RWPE1 (cell line): ENCODE measurements around the gene CARD9.

Source experiments
- CTCF ChIA-PET: fragments of 350-600 bp; sonication (Branson Sonifier 250); formaldehyde crosslinking; extraction: SDS; loops from one replicate; lab custom pipeline; 2021; lab: Yijun Ruan, JAX
- POLR2A ChIA-PET: fragments of 400-600 bp; formaldehyde crosslinking; extraction: SDS; loops from one replicate; lab custom pipeline; 2020; ENCODE audit warnings: antibody characterized with exemption; ENCODE audit not compliant: low non-redundant PET; lab: Yijun Ruan, JAX
- DNase-seq: peaks from one replicate; pipeline ENCODE4 v3.0.0; 2012; ENCODE audit warnings: low spot score
- H3K27ac ChIP-seq: fragments of 450-650 bp; 2 replicates; pipeline ENCODE4 v1.5.1; 2017
- CTCF ChIP-seq: fragments of 450-650 bp; conservative IDR thresholded peaks from 2 replicates; pipeline ENCODE4 v1.5.1; 2017; ENCODE audit warnings: low read depth, mild to moderate bottlenecking

CARD9 gene

DNA sequence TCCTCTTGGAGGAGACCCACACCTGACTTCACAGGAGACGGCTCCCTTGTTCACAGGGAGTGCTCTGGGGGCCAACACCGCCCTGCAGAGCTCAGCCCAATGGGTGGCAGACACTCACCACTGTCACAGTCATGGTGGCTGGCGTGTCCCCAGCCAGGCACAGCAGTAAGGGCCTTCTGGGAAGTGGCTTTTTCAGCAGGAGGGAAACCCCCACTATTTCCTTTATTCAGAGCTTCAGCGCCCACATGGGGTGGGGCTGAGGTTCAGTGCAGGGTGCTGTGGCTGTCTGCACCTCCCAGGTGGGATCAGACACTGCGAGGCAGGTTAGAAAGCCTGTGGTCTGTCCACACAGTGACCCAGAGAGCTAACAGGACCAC is 30.1 kb upstream of the CARD9 start:
- peak overlapping the region; percentile 78 for H3K27ac ChIP-seq
- POLR2A ChIA-PET, result no interaction called here
- no peak for TF ChIP-seq CTCF
- no peak for DNase-seq
- CTCF ChIA-PET, result interaction anchor here (0.6 to 1.0 kb wide), 3 partner anchors 21 to 44 kb away, joined by 3 to 6 read pairs (median 6); partner anchors contain the start of gene DNLZ

- DNase-seq, result no peak
- ChIA-PET CTCF (interaction anchor here (0.8 to 3.3 kb wide), 3 partner anchors 28 to 89 kb away, joined by 6 to 16 read pairs (median 9); partner anchors contain the start of genes CARD9 and DNLZ), POLR2A (interaction anchor here (0.6 kb wide), 1 partner anchor 24 kb away, joined by 4 read pairs; no protein-coding TSS in a partner anchor)
- peak overlapping the region; percentile 79 for H3K27ac ChIP-seq
- TF ChIP-seq CTCF, result no peak
These were observed 28.6 kb upstream of the CARD9 start for GRCh38 chr9:136402067-136402466.

- CTCF ChIA-PET, result interaction anchor here (0.5 to 3.3 kb wide), 14 partner anchors 8 to 842 kb away, joined by 3 to 18 read pairs (median 4); partner anchors contain the start of genes CARD9, DNLZ, ENTR1 and PMPCA
- H3K27ac ChIP-seq, result peak overlapping the region; percentile 79
- DNase-seq, result peak; percentile 44
- TF ChIP-seq CTCF, result no peak
- POLR2A ChIA-PET, result interaction anchor here (1.1 kb wide), 1 partner anchor 8 kb away, joined by 4 read pairs; the partner anchor contains the start of genes ENTR1 and PMPCA
These were observed 27.9 kb upstream of the CARD9 start for GRCh38 chr9:136401173-136401922.

DNA sequence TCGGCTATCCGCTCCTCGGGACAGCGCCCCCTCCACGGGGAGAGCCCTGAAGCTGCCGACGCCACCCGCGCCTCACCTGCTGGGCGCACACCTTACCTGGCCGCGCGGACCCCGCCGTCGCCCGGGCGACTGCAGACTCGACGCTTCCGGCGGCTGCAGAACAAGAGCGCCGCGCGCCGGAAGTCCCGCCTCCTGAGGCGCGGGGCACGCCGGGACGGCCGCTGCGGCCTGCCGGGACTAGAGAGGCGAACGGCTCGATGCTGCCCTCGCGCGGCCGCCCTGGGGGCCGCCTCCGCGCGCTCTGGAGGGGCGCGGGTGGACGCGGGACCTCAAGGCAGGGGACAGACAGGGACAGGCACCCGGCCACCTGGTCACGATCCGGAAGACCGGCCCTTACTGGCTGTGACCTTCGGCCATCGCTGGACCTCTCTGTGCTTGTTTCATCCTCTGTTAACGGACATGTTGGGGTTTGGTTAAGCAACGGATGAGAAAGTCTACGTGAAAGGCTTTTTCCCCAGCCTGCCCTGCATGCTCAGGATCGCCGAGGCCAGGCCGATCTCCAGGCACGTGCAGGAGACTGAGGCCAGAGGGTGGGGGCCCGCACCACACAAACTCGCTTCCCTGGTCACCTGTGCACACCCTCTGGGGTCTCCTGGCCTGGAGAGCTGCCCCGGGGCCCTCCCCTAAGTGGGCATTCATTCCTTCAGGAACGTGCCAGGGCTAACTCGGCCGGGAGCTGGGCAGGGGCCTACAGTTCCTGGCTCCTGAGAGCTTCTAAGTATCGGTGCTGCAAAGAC is 26.8 kb upstream of the CARD9 start, which contains the start of gene SNAPC4:
Gene SNAPC4 (minus strand): TSS at position 133 of the 797 bp plus-strand sequence. CDS start 1,742 bp downstream, outside the sequence.
- POLR2A ChIA-PET, result no interaction called here

DNA sequence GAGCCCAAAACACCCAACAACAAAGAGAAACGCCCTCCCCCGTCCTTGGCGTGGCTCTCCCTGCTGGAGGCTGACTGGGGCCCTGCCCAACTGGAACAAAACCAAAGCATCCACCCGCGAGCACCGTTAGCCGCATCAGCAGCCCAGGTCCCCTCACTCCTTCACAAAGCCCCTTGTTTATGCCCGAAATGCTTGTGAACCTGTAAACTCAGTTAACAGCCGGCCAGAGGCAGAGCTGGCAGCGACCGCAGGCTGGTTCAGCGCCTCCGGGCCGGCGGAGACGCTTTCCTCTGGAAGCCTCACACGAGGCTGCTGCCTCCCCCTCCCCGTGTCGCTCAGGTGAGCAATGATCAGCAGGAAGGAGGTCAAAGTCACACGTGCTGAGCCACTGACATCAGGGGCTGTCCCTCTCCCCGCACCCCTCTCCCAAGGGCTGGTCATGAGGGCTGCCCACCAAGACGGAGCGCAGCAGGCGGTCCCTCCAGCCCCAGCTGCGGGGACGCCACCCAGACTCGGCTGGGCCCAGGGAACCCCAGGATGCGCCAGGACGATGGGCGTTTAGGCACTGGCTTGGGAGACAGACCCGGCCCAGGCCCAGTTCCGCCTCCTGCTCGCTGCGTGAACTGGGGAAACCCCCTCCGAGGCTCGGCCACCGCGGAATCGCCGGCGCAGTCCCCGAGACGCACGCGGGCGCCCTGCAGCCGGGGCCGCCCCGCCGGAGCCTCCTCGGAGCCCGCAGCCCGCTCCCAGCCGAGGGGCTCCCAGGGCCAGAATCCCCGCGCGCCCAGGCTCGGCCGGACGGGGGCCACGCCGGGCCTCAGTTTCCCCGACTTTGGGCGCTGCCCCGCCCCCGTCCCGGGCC is 25.9 kb upstream of the CARD9 start:
- TF ChIP-seq CTCF, result no peak
- ChIA-PET POLR2A (no interaction called here), CTCF (interaction anchor here (0.5 to 3.3 kb wide), 5 partner anchors 10 to 330 kb away, joined by 3 to 18 read pairs (median 3); partner anchors contain the start of genes CCDC187, DNLZ, ENTR1 and PMPCA)
- H3K27ac ChIP-seq, result peak overlapping the region; percentile 79
- DNase-seq, result peak; percentile 61

More for the DNA sequence above, 26.8 kb upstream of the CARD9 start, which contains the start of gene SNAPC4:
- H3K27ac ChIP-seq, result peak within 1 kb of the TSS; percentile 79
- peak; percentile 95 for DNase-seq
- TF ChIP-seq CTCF, result peak; percentile 100
- CTCF ChIA-PET, result interaction anchor here (0.5 to 3.3 kb wide), 13 partner anchors 9 to 329 kb away, joined by 3 to 18 read pairs (median 4); partner anchors contain the start of genes DNLZ, ENTR1 and PMPCA
